HG03196 (cell line): Measurements from ENCODE around the gene RNF148.
"Not testable (repeated sequence)": the region's sequence is repeated elsewhere in the genome, so short reads cannot be mapped to it uniquely, and the experiment has no call there.

Experiments used
- ATAC-seq: cut with Tn5 transposase; IDR thresholded peaks from one replicate; pipeline ENCODE4 v1.9.1; 2021; ENCODE audit not compliant: unreplicated experiment

The RNF148 gene

GRCh38 chr7:122691569-122692235 lies 11.0 kb downstream of the RNF148 start:
- no peak for ATAC-seq

GRCh38 chr7:122689346-122690109 lies 13.2 kb downstream of the RNF148 start:
- no peak for ATAC-seq

GRCh38 chr7:122688400-122688998 lies 14.2 kb downstream of the RNF148 start:
- ATAC-seq: no peak

GRCh38 chr7:122686360-122686878 lies 16.3 kb downstream of the RNF148 start:
- no peak for ATAC-seq

- ATAC-seq: no peak
Observed at GRCh38 chr7:122684504-122684903, 18.2 kb downstream of the RNF148 start.

GRCh38 chr7:122682815-122683550 lies 19.7 kb downstream of the RNF148 start:
- ATAC-seq: no peak

GRCh38 chr7:122681186-122681585 lies 21.5 kb downstream of the RNF148 start:
- not testable (repeated sequence) for ATAC-seq

- no peak for ATAC-seq
Observed at GRCh38 chr7:122679813-122680212, 22.9 kb downstream of the RNF148 start.

GRCh38 chr7:122679269-122679709 lies 23.4 kb downstream of the RNF148 start:
- ATAC-seq: not testable (repeated sequence)

- no peak for ATAC-seq
Observed at GRCh38 chr7:122677149-122677548, 25.6 kb downstream of the RNF148 start.

GRCh38 chr7:122676466-122676865 lies 26.3 kb downstream of the RNF148 start:
- ATAC-seq: no peak

- no peak for ATAC-seq
Observed at GRCh38 chr7:122675621-122676020, 27.1 kb downstream of the RNF148 start.

- no peak for ATAC-seq
Observed at GRCh38 chr7:122675011-122675410, 27.7 kb downstream of the RNF148 start.

GRCh38 chr7:122674502-122674901 lies 28.2 kb downstream of the RNF148 start:
- no peak for ATAC-seq

- ATAC-seq: no peak
Observed at GRCh38 chr7:122673951-122674350, 28.8 kb downstream of the RNF148 start.

GRCh38 chr7:122672536-122672935 lies 30.2 kb downstream of the RNF148 start:
- no peak for ATAC-seq

- ATAC-seq: no peak
Observed at GRCh38 chr7:122663733-122664132, 39.0 kb downstream of the RNF148 start.

- ATAC-seq: no peak
Observed at GRCh38 chr7:122658856-122659255, 43.9 kb downstream of the RNF148 start.

- no peak for ATAC-seq
Observed at GRCh38 chr7:122653685-122654084, 49.0 kb downstream of the RNF148 start.

- no peak for ATAC-seq
Observed at GRCh38 chr7:122652876-122653275, 49.8 kb downstream of the RNF148 start.
